ENCODE data around the gene HOXA10.

DNA sequence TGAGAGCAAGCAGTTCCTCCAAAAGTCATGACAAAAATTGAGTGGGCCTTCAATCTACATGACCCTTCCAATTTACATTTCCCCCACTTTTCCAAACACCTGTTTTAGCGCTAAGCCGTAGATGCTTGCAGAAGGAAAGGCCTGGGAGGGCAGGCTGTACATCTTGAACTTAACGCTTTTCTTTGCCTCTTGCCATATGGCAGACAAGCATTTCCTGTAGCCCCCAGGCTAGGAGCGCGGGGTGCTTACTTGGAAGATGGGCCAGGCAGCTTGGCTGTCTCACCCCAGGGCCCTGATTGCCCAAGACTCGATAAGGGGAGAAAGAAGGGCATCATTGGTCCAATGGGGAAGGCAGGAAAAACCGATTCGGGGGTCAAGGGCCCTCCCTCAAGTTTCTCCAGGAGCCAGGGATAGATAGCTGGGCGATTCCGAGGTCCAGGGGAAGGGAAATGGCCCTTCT, 1.8 kb downstream of the HOXA10 start:
- TF ChIP-seq CTCF (IDR thresholded peaks at IDR 0.05; ENCODE audit: insufficient read depth, low read length) = no peak
- no peak for TF ChIP-seq REST (IDR thresholded peaks at IDR 0.05; ENCODE audit: insufficient replicate concordance, low read depth)
- no peak for TF ChIP-seq POLR2AphosphoS5 (IDR thresholded peaks at IDR 0.05; ENCODE audit: low read depth)
